NCI-H2107 treated with DMSO at 0.1 percent for 48 hours (cell line): ENCODE results near the gene UFM1.
A peak's percentile ranks its signal among the peaks of the same experiment; 100 is the strongest.
"Not testable (repeated sequence)": the region's sequence is repeated elsewhere in the genome, so short reads cannot be mapped to it uniquely, and the experiment has no call there.

Experiments
- DNase-seq: peaks from one replicate; lab custom pipeline; 2025; ENCODE audit not compliant: unreplicated experiment; lab: John Stamatoyannopoulos, UW

Gene UFM1

GRCh38 chr13:38349390-38350113 is at the start of gene UFM1:
TSS of gene UFM1 (plus strand) at chr13:38349851. CDS start at chr13:38349920, 69 bp downstream.
- peak; percentile 78 for DNase-seq

GRCh38 chr13:38301236-38301635 is 48.4 kb upstream of the UFM1 start:
- no peak for DNase-seq

GRCh38 chr13:38303816-38304320 is 45.8 kb upstream of the UFM1 start:
- DNase-seq: no peak

- no peak for DNase-seq
These were observed 40.9 kb upstream of the UFM1 start for GRCh38 chr13:38308736-38309135.

GRCh38 chr13:38309397-38309796 is 40.3 kb upstream of the UFM1 start:
- no peak for DNase-seq

GRCh38 chr13:38311175-38311574 is 38.5 kb upstream of the UFM1 start:
- DNase-seq: not testable (repeated sequence)

- no peak for DNase-seq
These were observed 33.5 kb upstream of the UFM1 start for GRCh38 chr13:38316129-38316528.

- no peak for DNase-seq
These were observed 28.0 kb upstream of the UFM1 start for GRCh38 chr13:38321654-38322053.

- DNase-seq: no peak
These were observed 24.2 kb upstream of the UFM1 start for GRCh38 chr13:38325426-38325825.

GRCh38 chr13:38328699-38329098 is 21.0 kb upstream of the UFM1 start:
- DNase-seq: no peak

- DNase-seq: no peak
These were observed 14.8 kb upstream of the UFM1 start for GRCh38 chr13:38334845-38335244.

- DNase-seq: no peak
These were observed 11.6 kb upstream of the UFM1 start for GRCh38 chr13:38338089-38338488.

- DNase-seq: no peak
These were observed 9.0 kb upstream of the UFM1 start for GRCh38 chr13:38340624-38341023.

- no peak for DNase-seq
These were observed 8.4 kb upstream of the UFM1 start for GRCh38 chr13:38341149-38341692.

GRCh38 chr13:38346764-38347163 is 2.9 kb upstream of the UFM1 start:
- DNase-seq: no peak

GRCh38 chr13:38348861-38349389 is 726 bp upstream of the UFM1 start:
- DNase-seq: no peak

GRCh38 chr13:38350114-38350617 is 515 bp downstream of the UFM1 start:
- no peak for DNase-seq

GRCh38 chr13:38355595-38356119 is 6.0 kb downstream of the UFM1 start:
- no peak for DNase-seq

GRCh38 chr13:38358684-38359083 is 9.0 kb downstream of the UFM1 start:
- no peak for DNase-seq

GRCh38 chr13:38361542-38362262 is 12.1 kb downstream of the UFM1 start:
- no peak for DNase-seq

- DNase-seq: no peak
These were observed 13.6 kb downstream of the UFM1 start for GRCh38 chr13:38363219-38363618.
